GM19397 (cell line): ENCODE measurements around the gene SPATA12.

Experiments
- ATAC-seq: cut with Tn5 transposase; IDR thresholded peaks from one replicate; pipeline ENCODE4 v1.9.1; 2021; ENCODE audit warnings: mild to moderate bottlenecking, moderate library complexity; ENCODE audit not compliant: unreplicated experiment

SPATA12 gene

DNA sequence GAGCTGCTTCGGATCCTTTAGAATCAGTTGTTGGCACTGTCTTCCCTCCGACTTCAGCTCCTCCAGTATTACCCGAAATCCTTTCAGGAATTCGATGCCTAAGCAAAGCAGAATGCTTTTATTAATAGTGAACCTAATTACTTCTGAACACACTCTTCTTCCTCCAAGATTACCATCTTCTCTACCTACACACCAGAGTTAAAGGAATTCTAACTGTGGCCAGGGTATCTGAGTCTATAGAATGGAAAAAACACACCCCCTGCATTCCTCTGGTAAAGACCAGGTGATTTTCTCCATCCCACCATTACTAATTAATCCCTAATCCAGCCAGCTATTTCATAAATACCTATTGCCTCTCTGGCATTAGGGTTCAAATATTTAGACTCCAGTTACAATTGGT lies 49.8 kb downstream of the SPATA12 start:
- ATAC-seq = no peak

DNA sequence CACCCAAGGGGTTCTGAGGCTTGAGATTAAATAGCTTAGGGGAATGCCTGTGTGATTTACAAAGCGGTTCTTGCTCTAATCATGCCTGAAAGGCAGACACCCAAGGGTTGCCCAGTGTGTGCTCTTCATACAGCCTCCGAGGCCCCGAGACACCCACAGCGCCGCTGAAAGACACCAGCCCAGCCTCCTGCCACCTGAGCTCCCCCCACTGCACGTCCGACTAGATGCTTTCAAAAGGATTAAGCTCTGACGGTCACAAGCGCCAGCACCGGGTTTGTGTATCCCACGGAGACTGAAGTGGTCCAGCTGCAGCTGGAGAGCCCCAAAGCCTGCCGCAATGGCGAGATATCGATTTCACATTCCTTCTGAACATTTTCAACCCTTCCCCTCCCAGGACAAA lies 50.3 kb downstream of the SPATA12 start:
- no peak for ATAC-seq

DNA sequence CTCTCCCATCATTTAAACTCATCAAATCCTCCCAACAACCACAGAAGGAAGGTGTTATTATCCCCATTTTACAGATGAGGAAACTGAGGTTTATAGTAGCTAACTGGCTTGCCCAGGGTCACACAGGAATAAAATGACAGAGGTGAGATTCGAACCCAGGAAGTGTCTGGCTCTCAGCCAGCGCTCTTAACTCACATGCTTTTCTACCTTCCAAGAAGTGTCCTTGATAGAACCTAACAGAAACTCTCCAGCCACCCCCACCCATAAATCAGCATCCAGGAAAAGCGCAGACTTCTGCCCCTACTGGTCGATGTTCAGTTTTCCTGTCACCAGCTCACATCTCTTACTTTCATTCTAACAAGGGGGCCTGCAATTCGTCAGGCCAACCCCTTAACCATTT lies 51.7 kb downstream of the SPATA12 start:
- no peak for ATAC-seq

DNA sequence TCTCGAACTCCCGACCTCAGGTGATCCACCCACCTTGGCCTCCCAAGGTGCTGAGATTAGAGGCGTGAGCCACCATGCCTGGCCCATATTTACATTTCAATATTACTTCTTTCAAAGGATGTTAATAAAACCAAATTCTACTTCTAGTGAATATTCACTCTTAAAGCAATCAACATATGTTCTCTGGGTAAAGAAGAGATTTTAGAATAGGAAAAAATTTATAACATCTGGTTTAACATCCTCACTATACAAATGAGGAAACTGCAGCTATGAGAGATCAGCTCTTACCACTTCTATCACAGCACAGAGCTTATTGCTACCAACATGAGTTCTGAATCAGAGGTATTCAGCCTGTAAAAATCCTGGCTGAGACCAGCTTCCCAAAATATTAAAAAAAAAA lies 56.0 kb downstream of the SPATA12 start:
- ATAC-seq = no peak

DNA sequence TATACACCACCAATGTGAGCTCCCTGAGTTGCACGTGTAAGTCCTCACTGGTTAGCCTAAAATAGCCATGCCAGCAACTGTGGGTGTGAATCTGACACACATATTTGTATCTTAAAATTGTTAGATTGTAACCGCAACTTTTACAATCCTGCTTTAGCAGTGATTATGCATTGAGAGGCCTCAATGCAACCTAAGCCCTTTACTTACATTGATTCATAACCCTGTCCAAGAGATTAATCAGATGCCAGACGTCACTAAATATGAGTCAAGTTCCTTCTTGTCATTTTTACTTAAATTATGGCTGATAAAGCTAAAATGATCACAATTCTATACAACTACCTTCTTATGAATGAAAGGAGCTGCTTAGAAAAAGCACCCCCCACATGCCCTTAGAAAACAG lies 57.8 kb downstream of the SPATA12 start:
- ATAC-seq = no peak

DNA sequence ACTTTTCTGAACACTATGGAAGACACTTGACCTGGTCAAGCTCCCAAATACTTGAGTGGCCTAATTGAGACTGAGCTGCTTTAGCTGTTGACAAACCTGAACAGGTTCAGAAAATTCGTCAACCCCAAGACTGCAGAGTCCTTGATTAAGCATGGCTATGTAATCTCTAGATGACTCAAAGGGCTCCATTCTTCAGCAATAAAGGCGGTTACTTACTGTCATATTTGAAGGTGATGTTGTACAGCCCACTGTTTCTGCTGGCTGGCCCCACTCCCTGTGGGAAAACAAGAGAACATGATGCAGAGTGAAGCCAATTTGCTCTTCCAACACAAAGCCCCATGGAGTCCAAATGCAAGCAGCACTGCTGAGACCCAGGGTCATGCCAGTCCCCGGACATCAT lies 59.6 kb downstream of the SPATA12 start:
- no peak for ATAC-seq

DNA sequence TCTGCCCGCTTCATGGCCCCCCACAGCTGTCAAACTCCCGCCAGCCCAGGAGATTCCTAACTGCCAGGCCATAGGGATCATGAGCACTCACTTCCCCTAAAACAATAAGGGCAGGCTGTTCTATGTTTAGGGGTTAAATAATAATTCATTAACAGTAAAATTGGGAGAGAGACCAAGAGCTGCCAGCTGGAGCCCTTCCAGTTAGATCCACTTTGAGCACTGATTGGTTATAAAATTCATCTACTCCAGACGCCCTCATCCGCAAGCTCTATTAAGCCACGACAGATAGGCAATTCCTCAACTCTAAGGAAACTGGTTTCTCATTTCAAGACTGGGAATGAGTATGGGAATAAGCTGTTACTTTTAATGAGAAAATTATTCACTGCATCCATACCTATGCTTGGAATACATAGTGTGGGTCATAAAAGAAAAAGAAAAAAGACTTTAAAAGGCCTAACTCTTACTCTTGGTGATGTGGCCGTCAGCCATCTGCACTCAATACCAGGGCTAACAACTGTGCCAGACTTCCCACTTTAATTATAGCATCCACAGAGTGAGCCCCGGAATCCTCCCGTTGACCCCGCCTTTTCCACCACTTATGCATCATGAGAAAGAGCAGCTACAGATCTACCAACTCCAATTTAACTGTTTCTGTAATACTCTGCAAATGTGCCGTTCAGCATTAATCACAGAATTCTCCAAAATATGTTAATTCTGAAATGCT lies 60.1 kb downstream of the SPATA12 start:
- no peak for ATAC-seq
